Measurements from ENCODE around the gene RABGEF1. TPM values are rescaled to one million over a fixed set of nuclear protein-coding genes. Genes with fewer than 3 reads are reported as not detected.
"Not testable (repeated sequence)": the region's sequence is repeated elsewhere in the genome, so short reads cannot be mapped to it uniquely, and the experiment has no call there.

Gene RABGEF1
- 10 to 100 TPM; 38.6 to 45.3 (median 42.5) TPM for total RNA-seq (2021; fragmentation: NEBNext Ultra II Directional; extraction: Animal tissue kit (Norgen Biotek cat#: 25700))
- long read RNA-seq, transcript RABGEF1-201 (9 exons, 3,733 nt) = major isoform, 13 of 50 reads
- long read RNA-seq, partial matches to known transcripts = 5 of 50 reads
- long read RNA-seq, other reads (novel, unspliced or antisense) = 30 of 50 reads

DNA sequence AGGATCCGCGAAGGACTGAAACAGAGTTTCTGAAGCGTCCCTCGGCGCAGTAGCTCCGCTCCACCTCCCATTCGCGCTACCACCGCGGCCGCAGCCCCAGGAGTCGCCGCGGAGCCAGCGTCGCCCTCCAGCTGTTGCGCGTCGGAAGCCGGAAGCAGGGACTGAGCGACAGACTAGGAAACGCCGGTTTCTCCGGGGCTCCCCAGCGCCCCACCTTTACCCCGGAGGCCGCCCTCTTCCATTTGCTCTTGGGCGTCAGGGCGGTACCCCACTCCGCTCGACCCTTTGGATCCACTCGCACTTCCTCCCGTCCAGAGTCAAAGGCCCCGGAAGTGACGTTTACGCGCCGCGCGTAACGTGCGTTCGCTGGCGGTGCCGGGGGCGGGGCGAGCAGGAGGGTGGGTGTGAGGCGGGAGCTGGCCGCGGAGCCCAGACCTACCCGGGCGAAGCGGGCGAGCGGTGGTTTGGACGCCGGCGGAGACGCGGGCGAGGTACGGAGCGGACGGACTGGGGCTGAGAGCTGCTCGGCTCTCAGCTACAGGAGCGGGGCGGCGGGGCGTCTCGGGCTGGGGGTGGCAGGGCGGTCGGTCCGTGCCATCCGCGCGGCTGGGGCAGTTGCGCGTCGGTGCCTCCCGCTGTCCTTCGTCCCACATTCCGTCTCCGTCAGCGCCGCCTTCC, at the start of gene RABGEF1:
Gene RABGEF1, plus strand, starts transcription at position 432 of the 678 bp plus-strand sequence. CDS start 31,167 bp downstream, outside the sequence.
- peaks cover 5% of the 10 kb centered on the region; the same call in 1 of the 2 replicates for H3K27me3 Mint-ChIP-seq (ENCODE audit: insufficient read depth)

DNA sequence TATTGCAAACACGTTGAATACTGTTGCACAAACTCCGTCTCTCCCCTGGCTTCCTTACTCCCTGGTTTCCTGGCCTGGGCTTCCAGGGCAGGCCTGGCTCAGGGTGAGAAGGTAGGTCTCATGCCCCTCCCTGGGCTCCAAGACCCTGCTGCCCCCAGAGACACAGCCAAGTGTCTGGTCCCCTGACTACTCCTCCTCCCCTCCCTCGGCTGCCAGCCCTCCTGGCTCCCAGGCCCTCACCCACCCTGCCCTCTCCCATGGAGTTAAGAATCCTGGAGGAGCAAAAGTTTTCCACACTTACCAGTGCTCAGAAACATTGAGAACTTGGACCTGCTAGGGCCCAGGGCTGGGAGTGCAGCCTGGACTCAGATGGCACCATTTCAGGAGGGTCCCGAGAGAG, 47.2 kb upstream of the RABGEF1 start:
- Mint-ChIP-seq H3K36me3 (ENCODE audit: low read depth) (peaks cover 12% of the 10 kb centered on the region), H3K9me3 (peaks cover 2% of the 10 kb centered on the region), H3K4me3 (no peak overlapping the region), H3K27ac (no peak overlapping the region), H3K27me3 (ENCODE audit: insufficient read depth) (peaks cover 6% of the 10 kb centered on the region; the same call in 1 of the 2 replicates), H3K4me1 (ENCODE audit: low read depth) (peaks cover 42% of the 10 kb centered on the region)
- no peak for DNase-seq
- TF ChIP-seq, protein P1, sequence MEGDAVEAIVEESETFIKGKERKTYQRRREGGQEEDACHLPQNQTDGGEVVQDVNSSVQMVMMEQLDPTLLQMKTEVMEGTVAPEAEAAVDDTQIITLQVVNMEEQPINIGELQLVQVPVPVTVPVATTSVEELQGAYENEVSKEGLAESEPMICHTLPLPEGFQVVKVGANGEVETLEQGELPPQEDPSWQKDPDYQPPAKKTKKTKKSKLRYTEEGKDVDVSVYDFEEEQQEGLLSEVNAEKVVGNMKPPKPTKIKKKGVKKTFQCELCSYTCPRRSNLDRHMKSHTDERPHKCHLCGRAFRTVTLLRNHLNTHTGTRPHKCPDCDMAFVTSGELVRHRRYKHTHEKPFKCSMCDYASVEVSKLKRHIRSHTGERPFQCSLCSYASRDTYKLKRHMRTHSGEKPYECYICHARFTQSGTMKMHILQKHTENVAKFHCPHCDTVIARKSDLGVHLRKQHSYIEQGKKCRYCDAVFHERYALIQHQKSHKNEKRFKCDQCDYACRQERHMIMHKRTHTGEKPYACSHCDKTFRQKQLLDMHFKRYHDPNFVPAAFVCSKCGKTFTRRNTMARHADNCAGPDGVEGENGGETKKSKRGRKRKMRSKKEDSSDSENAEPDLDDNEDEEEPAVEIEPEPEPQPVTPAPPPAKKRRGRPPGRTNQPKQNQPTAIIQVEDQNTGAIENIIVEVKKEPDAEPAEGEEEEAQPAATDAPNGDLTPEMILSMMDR (IDR thresholded peaks at IDR 0.05) = no peak

More for the DNA sequence above, at the start of gene RABGEF1:
- H3K4me1 Mint-ChIP-seq (ENCODE audit: low read depth) = peaks cover 21% of the 10 kb centered on the region
- H3K36me3 Mint-ChIP-seq (ENCODE audit: low read depth) = peaks cover 46% of the 10 kb centered on the region
- H3K4me3 Mint-ChIP-seq = peak within 1 kb of the TSS; percentile 94
- peak within 1 kb of the TSS; percentile 96 for H3K27ac Mint-ChIP-seq
- peak; percentile 90 for DNase-seq
- peaks cover 11% of the 10 kb centered on the region for H3K9me3 Mint-ChIP-seq
- TF ChIP-seq, protein P1 (IDR thresholded peaks at IDR 0.05) = no peak

DNA sequence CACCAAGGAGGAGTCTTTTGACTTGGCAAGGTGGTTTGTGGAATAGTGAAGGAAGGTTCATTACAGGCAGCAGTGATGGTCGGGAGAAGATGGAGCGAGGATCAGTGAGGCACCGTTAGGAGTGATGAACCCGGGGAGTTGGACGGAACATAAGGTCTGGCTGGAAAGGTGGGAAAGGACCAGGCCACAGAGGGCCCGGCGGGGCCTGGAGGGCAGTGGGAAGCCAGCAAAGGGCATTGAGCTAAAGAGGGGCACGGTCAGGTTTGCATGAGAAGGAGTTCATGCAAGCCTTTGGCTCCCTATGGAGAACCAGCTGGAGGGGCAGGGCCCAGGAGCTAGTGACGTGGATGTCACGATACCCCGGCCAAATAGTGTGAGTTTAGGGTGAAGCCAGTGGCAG, 46.2 kb upstream of the RABGEF1 start:
- no peaks in the 10 kb centered on the region for H3K9me3 Mint-ChIP-seq

DNA sequence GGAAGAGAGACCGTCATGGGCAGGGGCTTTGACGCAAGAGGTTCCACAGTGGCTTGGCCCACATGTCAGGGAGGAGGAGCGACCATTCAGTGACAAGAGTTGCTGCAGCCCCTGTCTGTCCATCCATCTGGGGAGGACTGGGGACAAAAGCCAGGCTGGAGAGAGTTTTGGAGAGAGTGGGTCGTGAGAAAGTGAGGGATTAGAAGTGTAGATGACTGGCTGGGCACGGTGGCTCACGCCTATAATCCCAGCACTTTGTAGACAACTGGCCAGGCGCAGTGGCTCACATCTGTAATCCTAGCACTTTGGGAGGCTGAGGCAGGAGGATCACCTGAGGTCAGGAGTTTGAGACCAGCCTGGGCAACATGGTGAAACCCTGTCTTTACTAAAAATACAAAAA, 45.1 kb upstream of the RABGEF1 start:
- not testable (repeated sequence) for H3K4me3 Mint-ChIP-seq; H3K9me3 Mint-ChIP-seq; H3K27me3 Mint-ChIP-seq (ENCODE audit: insufficient read depth); DNase-seq; H3K36me3 Mint-ChIP-seq (ENCODE audit: low read depth)
- Mint-ChIP-seq H3K27ac (peak overlapping the region; percentile 5; the same call in 1 of the 2 replicates), H3K4me1 (ENCODE audit: low read depth) (peaks cover 42% of the 10 kb centered on the region)

More for the DNA sequence above, 46.2 kb upstream of the RABGEF1 start:
- Mint-ChIP-seq H3K27me3 (ENCODE audit: insufficient read depth) (peaks cover 6% of the 10 kb centered on the region; the same call in 1 of the 2 replicates), H3K36me3 (ENCODE audit: low read depth) (peaks cover 7% of the 10 kb centered on the region; the same call in 1 of the 2 replicates), H3K27ac (peak overlapping the region; percentile 40), H3K4me1 (ENCODE audit: low read depth) (peaks cover 42% of the 10 kb centered on the region), H3K4me3 (no peak overlapping the region; the same call in 1 of the 2 replicates)
- DNase-seq = no peak
- TF ChIP-seq, protein P1 (IDR thresholded peaks at IDR 0.05) = no peak

DNA sequence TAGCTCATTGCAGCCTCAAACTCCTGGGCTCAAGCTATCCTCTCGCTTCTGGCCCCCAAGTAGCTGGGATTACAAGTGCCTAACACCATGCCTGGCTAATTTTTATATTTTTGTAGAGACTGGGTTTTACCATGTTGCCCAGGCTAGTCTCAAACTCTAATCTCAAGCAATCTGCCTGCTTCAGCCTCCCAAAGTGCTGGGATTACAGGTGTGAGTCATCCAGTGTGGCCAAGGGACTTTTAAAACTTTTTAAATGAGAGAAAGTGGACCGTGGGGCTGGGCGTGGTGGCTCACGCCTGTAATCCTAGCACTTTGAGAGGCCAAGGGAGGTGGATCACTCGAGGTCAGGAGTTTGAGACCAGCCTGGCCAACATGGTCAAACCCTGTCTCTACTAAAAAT, 44.4 kb upstream of the RABGEF1 start:
- H3K4me1 Mint-ChIP-seq (ENCODE audit: low read depth) = peaks cover 42% of the 10 kb centered on the region
- H3K27me3 Mint-ChIP-seq (ENCODE audit: insufficient read depth); DNase-seq; H3K4me3 Mint-ChIP-seq; H3K27ac Mint-ChIP-seq; H3K9me3 Mint-ChIP-seq: not testable (repeated sequence)
- peaks cover 12% of the 10 kb centered on the region; the same call in 1 of the 2 replicates for H3K36me3 Mint-ChIP-seq (ENCODE audit: low read depth)

DNA sequence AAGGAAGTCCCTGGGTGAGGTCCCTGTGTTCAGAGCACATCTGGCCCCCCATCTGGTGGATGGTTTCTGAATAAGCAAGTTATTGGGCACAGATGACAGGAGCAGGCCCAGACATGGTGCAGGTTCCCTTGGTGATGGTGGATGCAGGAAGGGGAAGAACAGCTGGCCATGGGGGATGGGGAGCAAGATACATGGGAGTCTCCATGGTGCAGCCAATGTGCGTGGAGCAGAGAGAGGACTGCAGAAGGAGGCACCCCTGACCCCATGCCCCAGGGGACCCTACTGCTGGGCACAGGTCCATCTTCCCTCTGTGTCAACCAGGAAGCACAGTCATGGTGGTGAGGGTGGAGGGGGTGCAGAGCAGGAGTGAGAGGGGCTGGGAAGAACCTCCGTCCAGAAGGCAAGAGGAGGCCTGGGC, 43.8 kb upstream of the RABGEF1 start:
- Mint-ChIP-seq H3K27ac (peak overlapping the region; percentile 64), H3K4me1 (ENCODE audit: low read depth) (peaks cover 42% of the 10 kb centered on the region), H3K36me3 (ENCODE audit: low read depth) (peaks cover 13% of the 10 kb centered on the region; the same call in 1 of the 2 replicates), H3K9me3 (no peaks in the 10 kb centered on the region), H3K27me3 (ENCODE audit: insufficient read depth) (peaks cover 6% of the 10 kb centered on the region; the same call in 1 of the 2 replicates), H3K4me3 (no peak overlapping the region)
- peak; percentile 26 for DNase-seq
- TF ChIP-seq, protein P1 (IDR thresholded peaks at IDR 0.05) = no peak

Data from HFFc6 (cell line).